ENCODE results near the gene GCC2. TPM values are rescaled to one million over a fixed set of nuclear protein-coding genes. Genes with fewer than 3 reads are reported as not detected.

Gene GCC2
- total and polyA plus RNA-seq, 2 of the 8 experiments (the other 6 are each of a cell fraction or from before 2014, with no cell fraction given) = 4.6 to 54.9 TPM

GRCh38 chr2:108413711-108414095, 35.3 kb upstream of the GCC2 start (continued):
- no peak for TF ChIP-seq CEBPB (IDR thresholded peaks at IDR 0.05; ENCODE audit: low read depth, low read length)
- no peak for TF ChIP-seq CREB1 (IDR thresholded peaks at IDR 0.05)
- no peak for TF ChIP-seq ATF2 (IDR thresholded peaks at IDR 0.05; ENCODE audit: low read length)
- no peak for TF ChIP-seq GTF2F1 (IDR thresholded peaks at IDR 0.05; ENCODE audit: borderline replicate concordance, low read depth, low read length)
- TF ChIP-seq FOSL1 (IDR thresholded peaks at IDR 0.05; ENCODE audit: insufficient read depth, low read depth, low read length) = no peak
- TF ChIP-seq MAX (IDR thresholded peaks at IDR 0.05) = no peak
- no peak for TF ChIP-seq PHF8 (conservative IDR thresholded peaks at IDR 0.05; ENCODE audit: low read depth, low read length)
